CD4-positive, alpha-beta T cell treated with Interleukin-17A for 1 hour (primary cell): Measurements from ENCODE around the gene CTDP1.
"Not testable (repeated sequence)": the region's sequence is repeated elsewhere in the genome, so short reads cannot be mapped to it uniquely, and the experiment has no call there.

Experiments used
- DNase-seq: peaks from one replicate; pipeline ENCODE4 v3.0.0-alpha.2; 2020

The CTDP1 gene

GRCh38 chr18:79682894-79683625 lies 3.5 kb downstream of the CTDP1 start:
- DNase-seq: no peak

DNA sequence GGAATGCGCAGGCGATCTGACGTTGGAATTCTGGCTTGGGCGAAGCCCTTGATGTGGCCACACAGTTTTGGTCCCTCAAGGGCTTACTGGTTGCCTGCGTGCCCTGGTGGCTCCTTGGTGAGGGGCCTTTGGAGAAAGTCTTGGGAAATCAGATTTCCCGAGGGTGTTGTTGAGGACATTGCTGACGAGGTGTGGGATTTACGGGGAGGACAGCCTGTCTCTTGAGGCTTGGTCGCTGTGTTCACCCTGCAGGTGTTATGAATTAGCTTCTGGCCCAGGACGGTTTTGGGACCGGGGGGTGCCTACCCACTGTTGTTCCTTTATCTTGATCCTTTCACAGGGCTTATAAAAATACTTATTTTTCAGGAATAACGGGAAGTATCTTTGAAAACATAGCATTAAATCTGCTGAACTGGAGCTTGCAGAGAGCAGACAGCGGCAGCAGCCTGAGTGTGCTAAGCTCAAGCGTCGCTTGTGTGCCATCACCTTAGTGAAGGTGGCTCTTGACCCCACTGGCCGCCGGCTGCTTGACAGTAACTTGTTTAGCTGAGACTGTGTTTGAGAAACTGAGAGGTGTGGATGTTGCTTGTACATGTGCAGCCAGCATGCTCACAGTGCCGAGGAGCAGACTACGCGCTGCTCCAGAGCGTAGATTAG lies 4.2 kb downstream of the CTDP1 start:
- no peak for DNase-seq

- DNase-seq: peak; percentile 41
Observed at GRCh38 chr18:79684283-79684631, 4.7 kb downstream of the CTDP1 start.

DNA sequence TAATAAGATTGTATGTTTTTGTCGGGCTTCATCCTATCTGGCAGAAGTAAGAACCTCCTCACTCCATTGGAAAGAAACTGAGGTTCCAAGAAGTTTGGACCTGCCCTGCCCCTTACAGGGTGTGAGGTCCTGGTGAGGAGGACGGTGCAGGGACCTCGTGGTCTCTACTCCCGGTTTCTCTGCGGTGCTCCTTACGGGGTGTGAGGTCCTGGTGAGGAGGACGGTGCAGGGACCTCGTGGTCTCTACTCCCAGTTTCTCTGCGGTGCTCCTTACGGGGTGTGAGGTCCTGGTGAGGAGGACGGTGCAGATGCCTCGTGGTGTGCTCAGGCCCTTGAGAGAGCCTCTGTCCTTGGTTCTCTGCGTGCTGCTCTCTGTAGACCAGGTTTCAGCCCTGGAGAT lies 5.2 kb downstream of the CTDP1 start:
- DNase-seq: no peak

DNA sequence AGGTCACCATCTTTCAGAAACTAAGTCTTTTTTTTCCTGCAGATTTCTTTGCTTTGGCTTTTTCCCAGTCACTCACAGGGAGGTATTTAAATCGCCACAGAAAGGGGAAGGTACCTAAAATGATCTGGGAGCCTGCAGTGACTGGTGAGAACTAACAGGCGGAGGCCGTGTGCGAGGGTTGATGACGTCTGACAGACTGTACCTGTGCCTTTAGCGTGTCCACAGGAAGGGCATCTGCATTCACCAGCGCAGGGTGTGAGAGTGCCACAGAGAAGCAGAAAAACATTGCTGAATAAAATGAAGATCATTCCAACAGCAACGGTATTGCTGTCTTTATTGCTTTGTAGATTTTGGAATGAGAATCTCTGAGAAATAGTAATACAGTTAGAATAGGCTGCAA lies 5.7 kb downstream of the CTDP1 start:
- no peak for DNase-seq

DNA sequence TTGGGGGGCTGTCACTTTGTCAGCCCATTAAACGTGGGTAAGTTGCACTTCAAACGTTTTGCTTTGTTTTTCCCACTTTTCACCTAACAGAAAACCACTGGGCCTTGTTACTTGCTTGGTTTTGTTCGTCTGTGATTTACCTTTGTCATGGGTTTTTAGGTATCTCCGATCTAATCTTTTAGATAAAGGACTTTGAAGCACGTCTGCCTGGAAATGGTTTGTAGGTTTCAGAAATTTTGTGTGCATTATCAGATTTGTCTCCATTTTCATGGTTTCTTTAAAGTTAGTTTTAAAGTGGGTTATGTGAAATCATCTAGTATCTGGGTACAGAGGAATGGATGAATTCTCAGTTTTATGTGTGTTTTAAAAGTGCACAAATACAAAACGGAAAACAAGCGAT lies 6.4 kb downstream of the CTDP1 start:
- no peak for DNase-seq

GRCh38 chr18:79687806-79688205 lies 8.2 kb downstream of the CTDP1 start:
- DNase-seq: no peak

- no peak for DNase-seq
Observed at GRCh38 chr18:79690071-79690470, 10.5 kb downstream of the CTDP1 start.

DNA sequence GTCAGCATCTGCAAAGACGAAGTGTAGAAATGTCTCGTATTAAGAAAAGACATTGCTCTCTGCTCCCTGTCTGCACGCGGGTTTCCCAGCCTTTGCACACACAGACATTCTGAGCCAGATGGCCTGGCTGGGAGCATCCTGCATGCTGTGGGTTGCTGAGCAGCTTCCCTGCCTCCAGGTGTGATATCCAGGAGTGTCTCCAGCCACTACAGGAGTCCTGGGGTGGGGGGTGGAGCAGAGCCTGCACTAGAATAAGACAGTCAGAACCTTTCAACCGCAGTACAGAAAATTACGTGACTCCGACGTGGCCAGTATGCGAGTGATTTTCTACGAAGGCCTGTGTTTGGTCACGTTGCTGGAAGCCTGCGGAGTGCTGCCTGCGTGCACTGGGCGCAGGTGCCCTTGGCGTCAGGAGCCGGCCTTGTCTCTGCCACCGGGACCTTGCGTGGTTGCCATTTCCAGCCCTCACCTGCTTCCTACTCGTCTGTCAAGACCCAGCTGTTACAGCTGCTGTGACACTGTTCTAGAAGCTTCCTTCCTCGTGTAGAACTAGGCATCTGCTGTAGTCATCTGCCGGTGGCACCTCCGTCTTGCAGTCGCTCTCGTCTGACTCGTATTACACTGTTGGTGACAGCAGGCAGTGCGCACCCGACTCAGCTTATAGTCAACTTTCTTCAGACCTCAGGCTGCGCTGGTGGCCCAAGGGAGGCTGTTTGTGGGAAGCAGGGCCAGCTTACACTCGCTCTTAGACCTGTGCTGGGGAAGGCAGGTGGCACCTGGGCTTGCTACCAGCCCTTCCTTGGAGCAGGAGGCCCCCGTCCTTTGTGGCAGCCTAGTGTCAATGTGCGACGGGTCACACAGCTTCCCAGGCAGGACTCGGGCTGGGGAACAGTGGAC lies 11.2 kb downstream of the CTDP1 start:
- DNase-seq: no peak

GRCh38 chr18:79692056-79692455 lies 12.5 kb downstream of the CTDP1 start:
- no peak for DNase-seq

DNA sequence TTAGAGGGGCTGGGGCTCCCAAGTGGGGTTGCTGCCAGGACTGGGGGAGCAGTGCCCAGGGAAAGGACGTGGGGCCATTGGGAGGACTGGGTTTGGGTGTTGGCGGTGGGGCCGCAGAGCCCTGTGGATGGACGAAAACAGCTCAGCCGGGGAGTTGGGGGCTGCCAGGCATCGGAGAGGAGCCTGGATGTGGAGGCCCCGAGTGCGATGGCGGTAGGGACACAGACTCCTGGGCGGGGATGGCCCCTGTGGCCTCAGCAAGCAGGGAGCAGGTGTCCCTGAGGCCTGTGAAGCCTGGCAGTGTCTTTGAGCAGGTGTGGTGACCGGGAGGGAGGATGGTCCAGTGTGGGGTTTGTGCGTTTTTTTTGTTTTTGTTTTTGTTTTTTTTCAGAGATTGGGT lies 13.3 kb downstream of the CTDP1 start:
- no peak for DNase-seq

GRCh38 chr18:79693561-79694205 lies 14.1 kb downstream of the CTDP1 start:
- DNase-seq: no peak

GRCh38 chr18:79694206-79694894 lies 14.7 kb downstream of the CTDP1 start:
- not testable (repeated sequence) for DNase-seq

DNA sequence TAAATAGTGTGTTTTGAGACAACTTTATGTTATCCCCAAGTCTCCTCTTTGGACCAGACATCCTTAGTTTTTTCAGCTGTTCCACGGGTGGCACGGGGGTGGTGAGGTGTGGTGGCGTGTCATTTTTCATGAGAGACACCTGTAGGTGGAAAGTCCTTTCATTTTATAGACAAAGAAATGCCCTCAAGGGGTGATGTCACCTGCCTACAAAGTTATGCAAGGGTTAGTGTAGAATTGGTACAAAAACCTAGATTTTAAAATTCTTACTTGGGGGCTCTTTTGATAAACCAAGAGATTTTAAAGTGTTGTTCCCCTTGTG lies 15.3 kb downstream of the CTDP1 start:
- DNase-seq: no peak

GRCh38 chr18:79695269-79695668 lies 15.7 kb downstream of the CTDP1 start:
- no peak for DNase-seq

- no peak for DNase-seq
Observed at GRCh38 chr18:79695856-79696850, 16.6 kb downstream of the CTDP1 start.

DNA sequence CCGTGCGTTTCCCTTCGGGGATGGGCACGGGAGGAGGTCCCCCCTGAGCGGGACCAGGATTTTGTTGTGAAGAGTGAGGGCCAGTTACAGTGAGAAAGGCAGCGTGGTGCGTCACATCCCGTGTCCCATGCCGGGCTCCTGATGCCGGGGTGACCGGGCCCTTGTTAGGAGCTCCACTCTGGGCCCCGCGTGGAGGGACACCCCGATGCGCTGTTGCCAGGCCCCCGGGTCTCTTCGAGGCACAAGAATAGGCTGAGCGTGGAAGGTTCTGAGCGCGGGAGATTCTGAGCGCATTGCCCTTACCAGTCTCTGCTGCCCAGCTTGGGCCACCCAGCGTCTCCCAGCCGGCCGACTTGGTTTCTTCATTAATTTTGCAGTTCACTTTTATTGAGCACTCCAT lies 17.6 kb downstream of the CTDP1 start:
- no peak for DNase-seq

GRCh38 chr18:79697976-79698375 lies 18.4 kb downstream of the CTDP1 start:
- no peak for DNase-seq

DNA sequence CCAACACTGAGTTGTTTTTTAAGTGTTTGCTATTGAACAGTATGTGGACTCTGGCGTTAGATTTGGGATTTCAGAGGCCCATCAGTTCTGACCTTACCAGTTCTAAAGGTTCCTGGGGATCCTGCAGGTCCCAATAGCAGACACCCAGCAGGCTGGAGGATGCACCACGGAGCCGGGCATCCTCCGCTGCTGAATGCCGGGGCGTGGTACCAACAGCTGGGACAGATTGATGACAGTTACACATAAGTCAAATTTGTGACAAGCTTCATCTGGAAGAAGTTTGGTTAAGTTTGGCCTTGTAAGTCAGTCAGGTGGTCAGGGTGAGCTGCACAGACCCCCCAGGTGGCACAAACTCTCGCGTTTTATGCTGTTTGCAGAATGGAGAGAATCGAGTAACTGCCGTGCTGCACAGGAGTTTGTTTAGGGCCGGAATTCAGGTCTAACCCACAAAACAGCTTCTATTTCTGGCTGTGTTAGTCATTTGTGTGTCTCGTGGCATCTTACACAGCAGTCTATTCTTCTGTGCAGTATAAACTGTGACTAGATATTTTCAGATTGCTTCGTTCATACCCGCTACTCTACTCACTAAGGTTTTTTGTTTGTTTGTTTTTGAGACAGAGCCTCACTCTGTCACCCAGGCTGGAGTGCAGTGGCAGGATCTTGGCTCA lies 19.2 kb downstream of the CTDP1 start:
- DNase-seq: no peak

DNA sequence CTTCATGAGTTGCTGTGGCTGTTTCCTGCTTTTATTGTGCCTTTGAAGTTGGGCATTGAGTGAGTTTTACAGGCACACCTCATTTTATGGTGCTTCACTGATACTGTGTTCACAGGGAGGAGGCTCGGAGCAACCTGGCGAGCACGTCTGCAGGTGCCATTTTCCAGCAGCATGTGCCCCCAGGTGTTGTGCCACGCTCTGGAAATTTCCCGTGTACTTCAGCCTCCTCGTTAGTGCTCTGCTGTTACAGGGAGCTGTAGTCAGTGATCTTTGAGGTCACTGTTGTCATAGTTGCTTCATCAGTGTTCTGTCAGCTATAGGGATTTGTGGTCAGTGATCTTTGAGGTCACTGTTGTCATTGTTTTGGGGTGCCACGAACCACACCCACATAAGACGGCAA lies 20.1 kb downstream of the CTDP1 start:
- no peak for DNase-seq

DNA sequence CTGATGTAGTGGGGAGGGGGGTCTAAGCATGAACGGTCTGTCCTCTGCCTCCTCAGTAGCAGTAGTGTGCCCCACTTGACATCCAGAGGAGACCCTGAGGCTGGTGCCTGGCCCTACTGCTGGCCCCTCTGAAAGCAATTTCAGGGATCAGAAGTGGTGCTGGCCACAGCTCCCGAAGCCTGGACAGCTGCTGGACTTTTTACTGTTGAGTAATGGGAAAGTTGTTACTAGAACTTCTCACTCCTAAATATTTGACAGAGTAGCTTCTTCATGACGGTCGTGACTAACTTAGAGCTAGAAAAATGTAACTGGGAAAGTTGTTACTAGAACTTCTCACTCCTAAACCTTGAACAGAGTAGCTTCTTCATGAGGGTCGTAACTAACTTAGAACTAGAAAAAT lies 23.3 kb downstream of the CTDP1 start:
- no peak for DNase-seq
